SK-N-SH (cell line): ENCODE results near the gene ZNF561. TPM values are rescaled to one million over a fixed set of nuclear protein-coding genes. Genes with fewer than 3 reads are reported as not detected.

Source experiments
- CTCF ChIA-PET: fragments of 300-600, 350-600 bp; formaldehyde crosslinking; extraction: SDS; loops from one replicate; lab custom pipeline; 2021; lab: Yijun Ruan, JAX
- POLR2A ChIA-PET: fragments of 350-600 bp; sonication (Branson Sonifier 250); formaldehyde crosslinking; extraction: SDS; loops from one replicate; lab custom pipeline; 2020; ENCODE audit warnings: antibody characterized with exemption, inconsistent platforms; lab: Yijun Ruan, JAX
- DNase-seq: peaks from one replicate; pipeline ENCODE4 v3.0.0; 2012
- H2AFZ ChIP-seq: fragments of 200-600 bp; sonication (generic); 2 replicates; pipeline ENCODE4 v1.8.1; 2016; ENCODE audit warnings: antibody characterized with exemption, mild to moderate bottlenecking, low read depth
- H3F3A ChIP-seq: fragments of 200-600 bp; sonication (generic); replicated peaks from 2 replicates; pipeline ENCODE3; 2016; ENCODE audit warnings: antibody characterized with exemption, mild to moderate bottlenecking; ENCODE audit not compliant: insufficient read depth
- H3K27ac ChIP-seq, 2 experiments: fragments of 200-500 bp in 1 of 2; fragments of 200-600 bp in 1 of 2; sonication (Bioruptor generic) in 1 of 2; sonication (generic), shearing (Covaris generic) in 1 of 2; 2 replicates each; pipeline versions ENCODE4 v1.5.1 to v1.6.1; 2014 to 2016; ENCODE audit warnings: low read depth in 2 of 2, inconsistent platforms in 1 of 2, low read length in 1 of 2, mild to moderate bottlenecking in 1 of 2, mixed read lengths in 1 of 2
- H3K27me3 ChIP-seq: fragments of 200-600 bp; sonication (generic), shearing (Covaris generic); 2 replicates; pipeline ENCODE4 v1.6.1; 2016; ENCODE audit warnings: mixed run types; ENCODE audit not compliant: insufficient read depth
- H3K36me3 ChIP-seq, 2 experiments: fragments of 200-500 bp in 1 of 2; fragments of 200-600 bp in 1 of 2; sonication (Bioruptor generic) in 1 of 2; sonication (generic) in 1 of 2; replicated peaks in 1 of 2; 2 replicates each; pipeline versions ENCODE3 to v1.5.1; 2014 to 2016; ENCODE audit warnings: low read length in 1 of 2, mild to moderate bottlenecking in 1 of 2; ENCODE audit not compliant: insufficient read depth in 2 of 2, control insufficient read depth in 1 of 2
- H3K4me1 ChIP-seq, 2 experiments: fragments of 200-500 bp in 1 of 2; fragments of 200-600 bp in 1 of 2; sonication (Bioruptor generic) in 1 of 2; sonication (generic), shearing (Covaris generic) in 1 of 2; 2 replicates each; pipeline versions ENCODE4 v1.5.1 to v1.6.1; 2014 to 2016; ENCODE audit warnings: low read depth in 1 of 2, low read length in 1 of 2, mixed run types in 1 of 2; ENCODE audit not compliant: insufficient read depth in 2 of 2, control insufficient read depth in 1 of 2
- H3K4me2 ChIP-seq: fragments of 200-600 bp; sonication (generic), shearing (Covaris generic); 2 replicates; pipeline ENCODE4 v1.6.1; 2017; ENCODE audit warnings: mixed run types
- H3K4me3 ChIP-seq, 2 experiments: fragments of 200-500 bp in 1 of 2; fragments of 200-600 bp in 1 of 2; sonication (Bioruptor generic) in 1 of 2; sonication (generic), shearing (Covaris generic) in 1 of 2; 2 replicates each; pipeline versions ENCODE4 v1.5.1 to v1.8.1; 2014 to 2016; ENCODE audit warnings: low read depth in 2 of 2, inconsistent platforms in 1 of 2, low read length in 1 of 2, mild to moderate bottlenecking in 1 of 2, mixed read lengths in 1 of 2, moderate library complexity in 1 of 2
- H3K79me2 ChIP-seq: fragments of 200-600 bp; sonication (generic); 2 replicates; pipeline ENCODE4 v1.8.1; 2017; ENCODE audit warnings: mild to moderate bottlenecking; ENCODE audit not compliant: insufficient read depth
- H3K9ac ChIP-seq: fragments of 200-600 bp; sonication (generic); 2 replicates; pipeline ENCODE4 v1.6.1; 2017; ENCODE audit warnings: mixed run types
- H3K9me2 ChIP-seq: fragments of 200-600 bp; sonication (generic); 2 replicates; pipeline ENCODE4 v1.6.1; 2017; ENCODE audit warnings: mixed run types
- H3K9me3 ChIP-seq: fragments of 200-600 bp; sonication (generic); 2 replicates; pipeline ENCODE4 v1.6.1; 2017; ENCODE audit warnings: mixed run types, mild to moderate bottlenecking, moderate library complexity
- H4K20me1 ChIP-seq: fragments of 200-600 bp; sonication (generic); 2 replicates; pipeline ENCODE4 v1.6.1; 2017; ENCODE audit warnings: mild to moderate bottlenecking, mixed run types; ENCODE audit not compliant: insufficient read depth
- CHD2 ChIP-seq: fragments of 150-350 bp; IDR thresholded peaks from 2 replicates; pipeline ENCODE4 v1.6.1; 2018; ENCODE audit warnings: low read length; ENCODE audit not compliant: partially characterized antibody
- EP300 ChIP-seq, 2 experiments: IDR thresholded peaks; 2 replicates each; pipeline versions ENCODE4 v1.4.0 to v1.6.1; 2012; ENCODE audit warnings: borderline replicate concordance in 1 of 2, low read depth in 1 of 2, low read length in 1 of 2
- EZH2phosphoT487 ChIP-seq: fragments of 200-600 bp; sonication (generic); IDR thresholded peaks from 2 replicates; pipeline ENCODE4 v1.6.1; 2017; ENCODE audit warnings: low read depth, mixed run types, mild to moderate bottlenecking, antibody characterized with exemption, moderate library complexity, borderline replicate concordance
- FOSL2 ChIP-seq: IDR thresholded peaks from 2 replicates; pipeline ENCODE4 v1.4.0; 2012; ENCODE audit warnings: low read depth, mild to moderate bottlenecking, moderate library complexity, borderline replicate concordance
- GATA2 ChIP-seq: sonication (generic); formaldehyde crosslinking; IDR thresholded peaks from 2 replicates; pipeline ENCODE4 v1.5.0; 2020; ENCODE audit warnings: mild to moderate bottlenecking, missing genetic modification reagents
- NFIC ChIP-seq: IDR thresholded peaks from 2 replicates; pipeline ENCODE4 v1.4.0; 2012; ENCODE audit warnings: borderline replicate concordance
- NRF1 ChIP-seq: IDR thresholded peaks from 2 replicates; pipeline ENCODE4 v1.6.1; 2012; ENCODE audit warnings: low read depth, mild to moderate bottlenecking, low read length
- RAD21 ChIP-seq: IDR thresholded peaks from 2 replicates; pipeline ENCODE4 v1.6.1; 2012; ENCODE audit warnings: mild to moderate bottlenecking, low read length
- REST ChIP-seq: IDR thresholded peaks from 2 replicates; pipeline ENCODE4 v1.6.1; 2012; ENCODE audit warnings: mild to moderate bottlenecking, low read depth, low read length, moderate library complexity
- SIN3A ChIP-seq: IDR thresholded peaks from 2 replicates; pipeline ENCODE4 v1.6.1; 2012; ENCODE audit warnings: low read depth, mild to moderate bottlenecking, low read length, moderate library complexity, borderline replicate concordance
- TCF12 ChIP-seq: IDR thresholded peaks from 2 replicates; pipeline ENCODE4 v1.4.0; 2012
- TEAD4 ChIP-seq: IDR thresholded peaks from 2 replicates; pipeline ENCODE4 v1.4.0; 2012; ENCODE audit warnings: mild to moderate bottlenecking, borderline replicate concordance; ENCODE audit not compliant: insufficient read depth
- USF1 ChIP-seq: IDR thresholded peaks from 2 replicates; pipeline ENCODE4 v1.4.0; 2012; ENCODE audit warnings: low read depth, borderline replicate concordance
- USF2 ChIP-seq: fragments of 150-350 bp; IDR thresholded peaks from 2 replicates; pipeline ENCODE4 v1.6.1; 2017; ENCODE audit warnings: antibody characterized with exemption, low read length, low read depth, borderline replicate concordance
- YY1 ChIP-seq: IDR thresholded peaks from 2 replicates; pipeline ENCODE4 v1.4.0; 2012; ENCODE audit warnings: low read depth, mild to moderate bottlenecking
- ZBTB33 ChIP-seq: IDR thresholded peaks from 2 replicates; pipeline ENCODE4 v1.4.0; 2012; ENCODE audit warnings: low read depth, borderline replicate concordance
- WGBS: methylation state at CpG from one replicate; pipeline ENCODE4 v1.1.6; 2017; ENCODE audit warnings: low lambda C conversion rate; 5-methylcytosine and 5-hydroxymethylcytosine counted together
- polyA plus RNA-seq, 3 experiments: library from polyadenylated mRNA; depleted of rRNA; stranded (reverse); fragments of >200 nt; gene quantifications; 2 replicates each; pipeline ENCODE4 v1.2.3, GENCODE V29; 2012

The ZNF561 gene
- polyA plus RNA-seq, 1 of the 3 experiments (the other 2 are of a cell fraction): 18.0 TPM

GRCh38 chr19:9644472-9644871 lies 23.4 kb upstream of the ZNF561 start:
- POLR2A ChIA-PET: interaction anchor here (0.7 to 1.5 kb wide), 2 partner anchors 23 to 35 kb away, joined by 4 read pairs; partner anchors contain the start of gene ZNF561
- TF ChIP-seq GATA2 (no peak), USF2 (no peak), EZH2phosphoT487 (no peak), NFIC (no peak), SIN3A (no peak), TEAD4 (no peak), NRF1 (no peak), FOSL2 (no peak), REST (no peak)
- no peaks in the 10 kb centered on the region for H3K9me3 ChIP-seq
- no peaks in the 10 kb centered on the region for H3K27me3 ChIP-seq
- no peak overlapping the region for H3K4me3 ChIP-seq
- H4K20me1 ChIP-seq: no peaks in the 10 kb centered on the region
- peaks cover 12 to 35% of the 10 kb centered on the region in 2 experiments for H3K36me3 ChIP-seq
- CTCF ChIA-PET: interaction anchor here (1.9 to 4.4 kb wide), 2 partner anchors 11 to 19 kb away, joined by 6 to 18 read pairs; no protein-coding TSS in a partner anchor
- no peaks in the 10 kb centered on the region for H3K4me1 ChIP-seq
- no peaks in the 10 kb centered on the region for H3K79me2 ChIP-seq
- H3K9ac ChIP-seq: no peak overlapping the region
- no peak overlapping the region for H3K27ac ChIP-seq
- no peaks in the 10 kb centered on the region for H3K9me2 ChIP-seq
- H3K4me2 ChIP-seq: no peak overlapping the region
- H2AFZ ChIP-seq: no peak overlapping the region
- no peak for DNase-seq
- 84% methylated on average over 4 of the region's 4 CpGs for WGBS
- H3F3A ChIP-seq: peaks cover 5% of the 10 kb centered on the region

- Histone ChIP-seq H2AFZ (no peak overlapping the region), H3K27ac (no peak overlapping the region), H3K4me3 (no peak overlapping the region), H3F3A (peaks cover 5% of the 10 kb centered on the region), H3K36me3 (peaks cover 16 to 20% of the 10 kb centered on the region in 2 experiments), H3K79me2 (no peaks in the 10 kb centered on the region), H4K20me1 (no peaks in the 10 kb centered on the region), H3K9me2 (no peaks in the 10 kb centered on the region), H3K27me3 (no peaks in the 10 kb centered on the region), H3K4me2 (no peak overlapping the region), H3K4me1 (no peaks in the 10 kb centered on the region), H3K9ac (no peak overlapping the region), H3K9me3 (no peaks in the 10 kb centered on the region)
- no peak for DNase-seq
- ChIA-PET POLR2A (no interaction called here), CTCF (no interaction called here)
- 100% methylated on average over 6 of the region's 6 CpGs for WGBS
- TF ChIP-seq TCF12 (no peak), ZBTB33 (no peak), USF1 (no peak), TEAD4 (no peak), NRF1 (no peak), REST (no peak), SIN3A (no peak), EP300 (IDR thresholded peaks at IDR 0.05; ENCODE audit: borderline replicate concordance in 1 of 2, low read depth in 1 of 2, low read length in 1 of 2) (no peak), CHD2 (no peak), YY1 (no peak), RAD21 (no peak)
Observed at GRCh38 chr19:9641810-9642209, 20.8 kb upstream of the ZNF561 start.
